Smooth muscle cell (in vitro differentiated cells): ENCODE results near the gene CISD3. TPM values are rescaled to one million over a fixed set of nuclear protein-coding genes. Genes with fewer than 3 reads are reported as not detected.

Source experiments
- DNase-seq: peaks from one replicate; lab custom pipeline; 2025; ENCODE audit not compliant: unreplicated experiment; lab: John Stamatoyannopoulos, UW
- H2AFZ ChIP-seq: fragments of 200-600 bp; sonication (generic); 2 replicates; pipeline ENCODE4 v1.6.0; 2016; ENCODE audit warnings: antibody characterized with exemption, low read depth, mild to moderate bottlenecking
- H3F3A ChIP-seq: fragments of 200-600 bp; sonication (generic); 2 replicates; pipeline ENCODE4 v1.6.0; 2017; ENCODE audit warnings: antibody characterized with exemption, low read depth
- H3K27ac ChIP-seq: fragments of 200-600 bp; sonication (generic); 2 replicates; pipeline ENCODE4 v1.5.1; 2016; ENCODE audit warnings: low read depth, mild to moderate bottlenecking
- H3K27me3 ChIP-seq: fragments of 200-600 bp; sonication (generic); 2 replicates; pipeline ENCODE4 v1.6.1; 2016; ENCODE audit warnings: low read depth, mild to moderate bottlenecking
- H3K36me3 ChIP-seq: fragments of 200-600 bp; sonication (generic); 2 replicates; pipeline ENCODE4 v1.5.1; 2016; ENCODE audit warnings: low read depth
- H3K4me1 ChIP-seq: fragments of 200-600 bp; sonication (generic); 2 replicates; pipeline ENCODE4 v1.5.1; 2016; ENCODE audit warnings: low read depth
- H3K4me2 ChIP-seq: fragments of 200-600 bp; sonication (generic); 2 replicates; pipeline ENCODE4 v1.6.0; 2016; ENCODE audit warnings: mild to moderate bottlenecking
- H3K4me3 ChIP-seq: fragments of 200-600 bp; sonication (generic); 2 replicates; pipeline ENCODE4 v1.5.1; 2016; ENCODE audit warnings: mild to moderate bottlenecking
- H3K79me2 ChIP-seq: fragments of 200-600 bp; sonication (generic); 2 replicates; pipeline ENCODE4 v1.6.0; 2016; ENCODE audit warnings: low read depth, mild to moderate bottlenecking
- H3K9ac ChIP-seq: fragments of 200-600 bp; sonication (generic); 2 replicates; pipeline ENCODE4 v1.6.0; 2016; ENCODE audit warnings: low read depth
- H3K9me3 ChIP-seq: fragments of 200-600 bp; sonication (generic); replicated peaks from 2 replicates; pipeline ENCODE4 v1.5.1; 2016; ENCODE audit warnings: low read depth
- H4K20me1 ChIP-seq: fragments of 200-600 bp; sonication (generic); 2 replicates; pipeline ENCODE4 v1.6.0; 2016; ENCODE audit warnings: low read depth
- WGBS: methylation state at CpG from one replicate; pipeline ENCODE4 v1.1.7; 2016; ENCODE audit warnings: low lambda C conversion rate; 5-methylcytosine and 5-hydroxymethylcytosine counted together
- polyA plus RNA-seq: library from polyadenylated mRNA; unstranded; fragments of >200 nt; fragmentation: Nextera tagmentation; extraction: Ambion mirVana; gene quantifications from 2 replicates; pipeline ENCODE4 v1.2.1, GENCODE V29; 2016
- total RNA-seq: library from RNA; depleted of rRNA; stranded (reverse); fragments of >200 nt; gene quantifications from 2 replicates; pipeline ENCODE4 v1.2.3, GENCODE V29; 2014
- TF ChIP-seq, protein P1 (sequence below): fragments of 200-600 bp; sonication (generic); IDR thresholded peaks from 2 replicates; pipeline ENCODE4 v1.5.1; 2017; ENCODE audit warnings: borderline replicate concordance, mild to moderate bottlenecking, antibody characterized with exemption; ENCODE audit not compliant: insufficient read depth, poor library complexity, severe bottlenecking

CISD3 gene
- total and polyA plus RNA-seq, 2 experiments from 2014 or later = 1.3 to 15.1 TPM

DNA sequence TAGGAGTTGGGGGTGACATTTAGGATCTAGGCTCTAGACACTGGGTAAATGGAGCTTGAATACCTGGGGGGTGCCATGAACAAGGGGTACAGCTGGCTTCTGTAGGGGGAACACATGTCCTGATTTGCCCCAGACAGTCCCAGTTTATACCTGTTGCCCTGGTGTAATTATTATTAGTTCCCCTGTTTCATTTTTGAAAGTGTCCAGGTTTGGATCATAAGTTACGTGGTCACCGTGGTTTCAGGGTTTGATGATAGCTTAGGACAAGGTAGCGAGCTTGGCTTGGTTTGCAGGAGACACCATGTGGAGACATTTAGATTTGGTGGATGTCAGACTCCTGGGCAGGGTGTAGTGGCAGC, 19.6 kb upstream of the CISD3 start:
- Histone ChIP-seq H3K27me3 (no peaks in the 10 kb centered on the region), H3K9me3 (no peaks in the 10 kb centered on the region), H2AFZ (no peak overlapping the region), H3K4me3 (no peak overlapping the region), H3K27ac (no peak overlapping the region), H3F3A (no peaks in the 10 kb centered on the region), H4K20me1 (peaks cover 22% of the 10 kb centered on the region), H3K9ac (no peak overlapping the region), H3K36me3 (no peaks in the 10 kb centered on the region), H3K4me2 (no peak overlapping the region), H3K79me2 (no peaks in the 10 kb centered on the region), H3K4me1 (peaks cover 5% of the 10 kb centered on the region)
- no peak for DNase-seq
- 98% methylated on average over 3 of the region's 3 CpGs for WGBS
- TF ChIP-seq, protein P1, sequence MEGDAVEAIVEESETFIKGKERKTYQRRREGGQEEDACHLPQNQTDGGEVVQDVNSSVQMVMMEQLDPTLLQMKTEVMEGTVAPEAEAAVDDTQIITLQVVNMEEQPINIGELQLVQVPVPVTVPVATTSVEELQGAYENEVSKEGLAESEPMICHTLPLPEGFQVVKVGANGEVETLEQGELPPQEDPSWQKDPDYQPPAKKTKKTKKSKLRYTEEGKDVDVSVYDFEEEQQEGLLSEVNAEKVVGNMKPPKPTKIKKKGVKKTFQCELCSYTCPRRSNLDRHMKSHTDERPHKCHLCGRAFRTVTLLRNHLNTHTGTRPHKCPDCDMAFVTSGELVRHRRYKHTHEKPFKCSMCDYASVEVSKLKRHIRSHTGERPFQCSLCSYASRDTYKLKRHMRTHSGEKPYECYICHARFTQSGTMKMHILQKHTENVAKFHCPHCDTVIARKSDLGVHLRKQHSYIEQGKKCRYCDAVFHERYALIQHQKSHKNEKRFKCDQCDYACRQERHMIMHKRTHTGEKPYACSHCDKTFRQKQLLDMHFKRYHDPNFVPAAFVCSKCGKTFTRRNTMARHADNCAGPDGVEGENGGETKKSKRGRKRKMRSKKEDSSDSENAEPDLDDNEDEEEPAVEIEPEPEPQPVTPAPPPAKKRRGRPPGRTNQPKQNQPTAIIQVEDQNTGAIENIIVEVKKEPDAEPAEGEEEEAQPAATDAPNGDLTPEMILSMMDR = no peak

DNA sequence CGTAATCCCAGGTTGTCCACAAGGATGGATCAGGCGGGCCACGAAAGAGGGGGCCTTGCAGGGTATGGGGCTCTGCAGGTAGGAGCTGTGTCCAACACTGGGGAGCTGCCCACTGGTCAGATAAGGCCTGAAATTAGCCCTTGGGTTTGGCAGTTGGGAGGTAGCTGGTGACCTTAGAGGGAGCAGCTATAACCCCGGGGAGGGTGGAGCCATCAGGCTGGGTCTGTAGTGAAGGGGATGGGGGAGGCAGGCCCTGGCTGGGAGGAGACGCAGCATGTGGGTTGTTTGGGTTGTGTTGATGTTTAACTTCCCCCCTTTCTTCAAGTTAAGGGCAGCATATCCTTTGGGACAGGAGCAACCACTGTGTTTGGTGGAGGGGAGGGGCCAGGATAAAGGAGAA, 19.2 kb upstream of the CISD3 start:
- Histone ChIP-seq H3K9ac (no peak overlapping the region), H2AFZ (no peak overlapping the region), H3K27me3 (no peaks in the 10 kb centered on the region), H3K79me2 (no peaks in the 10 kb centered on the region), H3F3A (no peaks in the 10 kb centered on the region), H3K4me1 (peaks cover 5% of the 10 kb centered on the region), H3K36me3 (no peaks in the 10 kb centered on the region), H3K9me3 (no peaks in the 10 kb centered on the region), H3K27ac (no peak overlapping the region), H3K4me2 (no peak overlapping the region), H4K20me1 (peaks cover 22% of the 10 kb centered on the region), H3K4me3 (no peak overlapping the region)
- TF ChIP-seq, protein P1 = no peak
- DNase-seq = no peak
- 86% methylated on average over 5 of the region's 5 CpGs for WGBS

DNA sequence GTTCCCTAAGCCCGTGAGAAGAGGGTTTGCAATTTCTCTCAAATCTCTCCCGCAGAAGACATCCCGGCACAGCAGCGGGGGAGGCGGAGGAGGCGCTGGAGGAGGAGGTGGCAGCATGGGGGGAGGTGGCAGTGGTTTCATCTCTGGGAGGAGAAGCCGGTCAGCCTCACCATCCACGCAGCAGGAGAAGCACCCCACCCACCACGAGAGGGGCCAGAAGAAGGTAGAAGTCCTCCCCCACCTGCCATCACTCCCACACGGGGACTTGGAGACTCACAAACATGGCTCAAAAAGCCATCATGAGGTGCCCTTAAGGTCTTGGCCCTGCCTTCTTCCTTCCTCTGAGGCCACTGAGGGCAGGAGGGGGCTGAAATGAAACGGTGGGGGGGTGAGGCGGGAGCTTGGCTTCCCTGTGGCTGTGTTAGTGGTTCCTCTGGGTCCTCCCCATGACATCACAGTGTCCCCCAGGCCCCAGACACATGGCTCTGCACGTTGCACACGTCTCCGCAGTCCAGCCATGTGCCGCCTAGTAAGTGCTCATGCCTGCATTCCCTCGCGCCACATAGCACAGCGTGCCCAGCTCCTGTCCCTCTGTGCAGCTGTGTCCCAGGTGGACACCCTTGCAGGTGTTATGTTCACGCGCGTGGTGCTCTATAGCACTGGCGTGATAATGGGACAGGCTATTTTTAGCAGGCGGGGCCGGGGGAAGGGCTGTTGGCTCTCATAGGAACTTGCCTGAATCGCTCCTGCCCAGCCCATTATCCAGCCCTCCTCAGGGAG, 18.2 kb upstream of the CISD3 start:
- Histone ChIP-seq H3K4me1 (no peaks in the 10 kb centered on the region), H3F3A (no peaks in the 10 kb centered on the region), H3K9ac (no peak overlapping the region), H4K20me1 (peaks cover 12% of the 10 kb centered on the region), H3K4me3 (no peak overlapping the region), H3K9me3 (no peaks in the 10 kb centered on the region), H2AFZ (no peak overlapping the region), H3K27me3 (no peaks in the 10 kb centered on the region), H3K79me2 (no peaks in the 10 kb centered on the region), H3K27ac (no peak overlapping the region), H3K4me2 (no peak overlapping the region), H3K36me3 (no peaks in the 10 kb centered on the region)
- WGBS = 93% methylated on average over 26 of the region's 26 CpGs
- TF ChIP-seq, protein P1 = no peak
- no peak for DNase-seq

DNA sequence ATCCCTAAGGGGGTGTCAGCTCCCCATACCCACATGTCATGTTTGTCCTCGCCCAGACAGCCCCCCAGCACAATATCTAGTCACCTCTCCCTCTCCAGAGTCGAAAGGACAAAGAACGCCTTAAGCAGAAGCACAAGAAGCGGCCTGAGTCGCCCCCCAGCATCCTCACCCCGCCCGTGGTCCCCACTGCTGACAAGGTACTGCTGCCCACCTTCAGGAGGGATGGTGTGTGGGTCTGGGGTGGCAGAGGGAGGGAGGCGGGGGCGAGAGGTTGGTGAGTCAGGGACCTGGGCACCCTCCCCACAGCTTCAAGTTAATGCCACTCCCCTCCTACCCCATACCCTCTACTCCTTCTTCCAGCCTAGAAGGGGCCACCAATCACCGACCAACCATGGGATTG, 17.5 kb upstream of the CISD3 start:
- Histone ChIP-seq H3K4me1 (no peaks in the 10 kb centered on the region), H3F3A (no peaks in the 10 kb centered on the region), H3K9me3 (no peaks in the 10 kb centered on the region), H3K4me2 (no peak overlapping the region), H3K27me3 (no peaks in the 10 kb centered on the region), H3K36me3 (no peaks in the 10 kb centered on the region), H3K4me3 (no peak overlapping the region), H3K79me2 (no peaks in the 10 kb centered on the region), H3K9ac (no peak overlapping the region), H4K20me1 (peaks cover 8% of the 10 kb centered on the region), H3K27ac (no peak overlapping the region), H2AFZ (no peak overlapping the region)
- 98% methylated on average over 10 of the region's 10 CpGs for WGBS
- DNase-seq = no peak
- TF ChIP-seq, protein P1 = no peak
